Glutamatergic neuron (in vitro differentiated cells): ENCODE data around the gene UMPS. TPM values are rescaled to one million over a fixed set of nuclear protein-coding genes. Genes with fewer than 3 reads are reported as not detected.
"Not testable (repeated sequence)": the region's sequence is repeated elsewhere in the genome, so short reads cannot be mapped to it uniquely, and the experiment has no call there.

ENCODE experiments used
- DNase-seq: peaks from one replicate; pipeline ENCODE4 v3.0.0; 2022
- H3K27ac Mint-ChIP-seq: one replicate; pipeline ENCODE4 v1.8.0; 2020; ENCODE audit warnings: mild to moderate bottlenecking, mixed read lengths, inconsistent platforms; ENCODE audit not compliant: unreplicated experiment
- H3K27me3 Mint-ChIP-seq: one replicate; pipeline ENCODE4 v1.8.0; 2020; ENCODE audit warnings: mild to moderate bottlenecking, moderate library complexity, mixed read lengths, inconsistent platforms; ENCODE audit not compliant: unreplicated experiment
- H3K36me3 Mint-ChIP-seq: one replicate; pipeline ENCODE4 v1.8.0; 2020; ENCODE audit warnings: mild to moderate bottlenecking, mixed read lengths, inconsistent platforms; ENCODE audit not compliant: unreplicated experiment
- H3K4me1 Mint-ChIP-seq: one replicate; pipeline ENCODE4 v1.8.0; 2020; ENCODE audit warnings: mild to moderate bottlenecking, low read depth, mixed read lengths, inconsistent platforms; ENCODE audit not compliant: unreplicated experiment
- H3K4me3 Mint-ChIP-seq: one replicate; pipeline ENCODE4 v1.8.0; 2020; ENCODE audit warnings: mild to moderate bottlenecking, mixed read lengths, inconsistent platforms; ENCODE audit not compliant: unreplicated experiment
- H3K9me3 Mint-ChIP-seq: one replicate; pipeline ENCODE4 v1.8.0; 2020; ENCODE audit warnings: mild to moderate bottlenecking, moderate library complexity, mixed read lengths, inconsistent platforms; ENCODE audit not compliant: unreplicated experiment
- CTCF ChIP-seq: fragments of 200-600 bp; sonication (generic); IDR thresholded peaks from one replicate; pipeline ENCODE4 v1.5.0; 2021; ENCODE audit not compliant: partially characterized antibody, unreplicated experiment
- total RNA-seq: library from RNA; stranded (reverse); fragmentation: NEBNext Ultra II Directional; extraction: Animal tissue kit (Norgen Biotek cat#: 25700); gene quantifications from one replicate; pipeline ENCODE4 v1.2.1, GENCODE V29; 2021; ENCODE audit not compliant: unreplicated experiment

The UMPS gene
- total RNA-seq, 1 donor from 2014 or later: 30.7 TPM

GRCh38 chr3:124751501-124751900, 21.2 kb downstream of the UMPS start:
- no peak overlapping the region for H3K27ac Mint-ChIP-seq
- no peaks in the 10 kb centered on the region for H3K4me1 Mint-ChIP-seq
- H3K4me3 Mint-ChIP-seq: no peak overlapping the region

GRCh38 chr3:124752051-124752450, 21.8 kb downstream of the UMPS start:
- Mint-ChIP-seq H3K27ac (no peak overlapping the region), H3K4me1 (no peaks in the 10 kb centered on the region), H3K36me3 (peaks cover 4% of the 10 kb centered on the region), H3K4me3 (no peak overlapping the region), H3K9me3 (no peaks in the 10 kb centered on the region), H3K27me3 (peaks cover 4% of the 10 kb centered on the region)
- DNase-seq: no peak
- TF ChIP-seq CTCF: no peak

More at GRCh38 chr3:124751501-124751900, 21.2 kb downstream of the UMPS start:
- H3K36me3 Mint-ChIP-seq: peaks cover 4% of the 10 kb centered on the region
- DNase-seq: no peak
- no peaks in the 10 kb centered on the region for H3K9me3 Mint-ChIP-seq
- H3K27me3 Mint-ChIP-seq: peaks cover 4% of the 10 kb centered on the region
- no peak for TF ChIP-seq CTCF

- H3K27me3 Mint-ChIP-seq, H3K27ac Mint-ChIP-seq, H3K4me1 Mint-ChIP-seq, H3K9me3 Mint-ChIP-seq, DNase-seq, H3K36me3 Mint-ChIP-seq, H3K4me3 Mint-ChIP-seq: not testable (repeated sequence)
Measured at GRCh38 chr3:124757926-124758325, 27.7 kb downstream of the UMPS start.

- DNase-seq: no peak
- Mint-ChIP-seq H3K9me3 (no peaks in the 10 kb centered on the region), H3K27ac (no peak overlapping the region), H3K27me3 (peaks cover 9% of the 10 kb centered on the region), H3K36me3 (no peaks in the 10 kb centered on the region), H3K4me3 (no peak overlapping the region), H3K4me1 (peaks cover 2% of the 10 kb centered on the region)
- no peak for TF ChIP-seq CTCF
Measured at GRCh38 chr3:124758851-124759635, 28.8 kb downstream of the UMPS start.

- TF ChIP-seq CTCF: no peak
- Mint-ChIP-seq H3K9me3 (no peaks in the 10 kb centered on the region), H3K36me3 (no peaks in the 10 kb centered on the region), H3K4me1 (peaks cover 2% of the 10 kb centered on the region), H3K4me3 (no peak overlapping the region), H3K27me3 (peaks cover 9% of the 10 kb centered on the region), H3K27ac (no peak overlapping the region)
- DNase-seq: no peak
Measured at GRCh38 chr3:124759666-124760401, 29.6 kb downstream of the UMPS start.
